Measurements from ENCODE around the gene GOLGA5.
"Not testable (repeated sequence)": the region's sequence is repeated elsewhere in the genome, so short reads cannot be mapped to it uniquely, and the experiment has no call there.

Gene GOLGA5

DNA sequence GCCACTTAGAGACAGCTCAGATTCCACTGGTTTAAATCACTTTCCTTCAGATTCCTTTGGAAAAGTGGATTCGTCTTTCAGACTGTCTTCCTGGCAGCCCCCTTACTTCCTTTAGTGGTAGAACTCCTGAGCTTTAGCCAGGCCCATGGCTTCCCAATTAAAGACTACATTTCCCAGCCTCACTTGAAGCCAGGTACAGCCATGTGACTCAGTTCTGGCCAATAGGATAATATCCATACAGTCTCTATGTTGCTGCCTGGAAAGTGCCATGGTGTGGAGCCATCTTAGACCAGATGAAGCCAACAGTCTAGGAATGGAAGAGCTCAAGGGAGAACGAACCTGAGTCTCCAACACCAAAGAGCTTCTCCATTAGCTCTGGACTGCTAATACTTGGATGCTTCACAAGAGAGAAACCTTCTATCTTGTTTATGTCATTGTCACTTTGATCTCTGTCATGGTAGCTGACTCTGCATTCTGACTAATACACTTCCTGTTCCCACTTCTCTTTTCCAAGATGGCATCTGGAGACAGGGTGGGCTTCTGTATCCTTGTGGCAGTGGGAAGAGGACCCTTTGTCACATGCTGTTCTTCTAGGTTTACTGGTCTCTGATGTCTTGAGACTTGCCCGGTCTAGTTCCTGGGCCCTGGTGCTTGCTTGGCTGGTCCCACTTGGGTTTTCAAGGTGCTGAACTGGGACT lies 15.1 kb upstream of the GOLGA5 start:
- DNase-seq, result peak in 1 of 2 experiments; percentile 15

- DNase-seq, result no peak
These were observed 13.5 kb upstream of the GOLGA5 start for GRCh38 chr14:92780444-92781232.

DNA sequence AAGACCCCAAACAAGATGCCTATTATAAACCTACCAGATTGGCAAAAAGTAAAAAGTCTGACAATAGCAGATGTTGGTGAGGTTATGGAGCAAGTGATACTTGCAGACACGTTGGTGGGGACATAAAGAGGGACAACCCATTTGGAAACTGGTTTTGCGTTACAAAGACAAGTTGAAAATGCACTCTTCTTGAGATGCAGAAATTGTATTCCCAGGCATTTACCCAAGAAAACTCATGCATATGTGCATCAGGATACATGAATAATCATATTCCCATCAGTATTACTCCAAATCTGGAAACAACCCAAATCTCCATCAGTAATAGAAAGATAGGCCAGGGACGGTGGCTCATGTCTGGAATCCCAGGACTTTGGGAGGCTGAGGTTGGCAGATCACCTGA lies 12.8 kb upstream of the GOLGA5 start:
- no peak for DNase-seq

DNA sequence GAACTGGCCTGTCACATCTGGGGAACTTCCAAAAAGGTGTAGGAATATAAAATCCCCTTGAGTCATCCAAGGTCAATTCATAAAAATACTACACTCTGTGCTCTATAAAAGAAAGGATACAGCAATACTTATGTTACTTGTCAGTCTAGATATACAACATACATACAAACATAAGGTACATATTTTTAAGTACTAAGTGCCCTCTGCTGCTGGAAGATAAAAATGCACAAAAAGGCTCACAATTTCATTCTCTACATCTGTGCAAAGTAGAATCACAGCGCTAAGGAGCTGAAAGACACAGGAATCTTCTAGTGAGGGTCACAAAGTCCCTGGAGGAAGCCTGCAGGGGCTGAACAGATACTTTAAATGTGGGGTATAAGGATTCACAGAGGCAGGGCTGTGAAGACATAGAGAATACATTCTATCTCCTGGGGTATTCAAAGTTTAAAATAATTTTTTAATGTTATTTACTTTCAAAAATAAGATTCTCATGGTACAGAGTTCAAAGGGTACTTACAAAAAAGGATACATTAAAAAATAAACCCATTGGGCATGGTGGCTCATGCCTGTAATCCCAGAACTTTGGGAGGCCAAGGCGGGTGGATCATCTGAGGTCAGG lies 10.2 kb upstream of the GOLGA5 start:
- peak in 1 of 2 experiments; percentile 78 for DNase-seq

- DNase-seq, result peak in 1 of 2 experiments; percentile 12
These were observed 8.3 kb upstream of the GOLGA5 start for GRCh38 chr14:92785667-92786426.

DNA sequence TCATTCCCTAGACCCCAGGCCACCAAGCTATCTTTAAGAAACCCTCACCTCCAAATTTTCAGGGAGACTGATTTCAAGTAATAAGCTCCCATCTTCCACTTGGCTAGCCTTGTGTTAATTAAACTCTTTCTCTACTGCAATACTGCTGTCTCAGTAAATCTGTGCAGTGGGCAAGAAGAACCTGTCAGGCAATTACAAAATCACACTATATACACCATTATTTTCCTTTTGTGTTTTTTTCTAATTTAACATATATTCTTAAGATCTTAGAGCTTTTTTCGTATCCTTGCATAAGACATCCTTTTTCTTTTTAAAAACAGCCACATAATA lies 7.7 kb upstream of the GOLGA5 start:
- DNase-seq, result no peak

DNA sequence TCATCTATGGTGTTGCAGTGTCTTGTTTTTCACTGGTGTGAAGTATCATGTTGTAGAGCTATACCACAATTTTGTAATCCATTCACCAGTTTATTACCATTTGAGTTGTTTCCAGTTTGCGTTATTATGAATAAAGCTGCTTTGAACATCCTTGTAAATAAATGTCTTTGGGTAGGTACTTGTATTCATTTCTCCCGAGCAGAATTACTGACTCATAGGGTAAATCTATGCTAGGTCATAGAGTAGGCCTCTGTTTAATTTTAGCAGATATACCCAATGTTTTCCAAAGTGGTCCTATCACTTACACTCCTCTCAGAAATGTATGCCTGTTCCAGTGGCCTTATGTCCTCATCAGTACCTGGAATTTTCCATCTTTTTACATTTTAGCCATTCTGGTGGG lies 6.6 kb upstream of the GOLGA5 start:
- DNase-seq, result no peak

GRCh38 chr14:92789457-92790089 lies 4.5 kb upstream of the GOLGA5 start:
- DNase-seq, result peak in 1 of 2 experiments; percentile 21

DNA sequence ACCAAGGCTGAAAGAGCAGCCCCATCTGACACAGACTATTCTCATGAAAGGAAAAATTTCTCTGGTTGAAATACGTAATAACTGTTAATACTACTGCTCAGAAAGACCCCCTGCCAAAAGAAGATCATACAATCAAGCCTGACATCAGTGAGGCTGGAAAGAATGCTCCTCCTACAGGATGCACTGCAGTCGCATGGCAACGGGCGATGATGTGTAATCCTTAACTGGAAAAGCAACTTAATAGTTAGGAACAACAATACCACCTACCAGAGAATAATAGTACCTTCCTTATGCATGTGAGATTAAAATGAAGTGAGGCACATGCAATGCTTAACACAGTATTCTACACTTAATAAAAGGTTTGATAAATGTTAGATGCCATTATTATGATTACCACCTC lies 1.2 kb upstream of the GOLGA5 start:
- DNase-seq, result peak in 1 of 2 experiments; percentile 11

GRCh38 chr14:92794547-92794941 lies 439 bp downstream of the GOLGA5 start:
- no peak for DNase-seq

GRCh38 chr14:92794961-92795360 lies 856 bp downstream of the GOLGA5 start:
- no peak for DNase-seq

GRCh38 chr14:92797935-92798653 lies 4.0 kb downstream of the GOLGA5 start:
- DNase-seq, result no peak

DNA sequence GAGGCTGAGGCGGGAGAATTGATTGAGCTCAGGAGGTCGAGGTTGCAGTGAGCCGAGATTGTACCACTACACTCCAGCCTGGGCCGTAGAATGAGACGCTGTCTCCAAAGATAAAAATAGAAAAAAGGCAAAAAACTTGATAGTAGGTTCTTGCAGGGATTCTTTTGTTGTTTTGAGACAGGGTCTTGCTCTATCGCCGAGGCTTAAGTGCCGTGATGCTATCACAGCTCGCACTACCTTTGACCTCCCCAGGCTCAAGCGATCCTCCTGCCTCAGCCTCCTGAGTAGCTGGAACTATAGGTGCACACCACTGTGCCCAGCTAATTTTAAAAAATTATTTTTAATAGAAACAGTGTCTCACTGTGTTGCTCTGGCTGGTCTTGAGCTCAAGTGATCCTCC lies 4.7 kb downstream of the GOLGA5 start:
- no peak for DNase-seq

DNA sequence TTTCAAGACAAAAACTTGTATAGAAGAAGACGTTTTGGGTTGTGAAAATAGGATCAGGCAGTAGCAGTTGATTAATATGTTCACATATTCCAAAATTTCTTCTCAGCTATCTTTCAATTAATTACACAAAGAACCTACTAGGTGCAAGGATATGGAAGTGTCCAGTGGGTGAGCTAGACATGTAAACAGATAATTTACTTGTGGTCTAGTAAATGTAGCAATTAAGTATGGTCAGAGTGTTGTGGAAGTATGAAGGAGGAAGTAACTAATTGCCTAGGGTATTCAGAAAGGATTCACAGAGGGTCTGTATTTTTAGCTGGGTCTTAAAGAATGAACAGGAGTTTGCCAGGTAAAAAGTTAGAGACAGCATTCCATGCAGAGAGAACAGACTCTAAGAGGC lies 5.9 kb downstream of the GOLGA5 start:
- no peak for DNase-seq

- no peak for DNase-seq
These were observed 6.4 kb downstream of the GOLGA5 start for GRCh38 chr14:92800525-92800924.

DNA sequence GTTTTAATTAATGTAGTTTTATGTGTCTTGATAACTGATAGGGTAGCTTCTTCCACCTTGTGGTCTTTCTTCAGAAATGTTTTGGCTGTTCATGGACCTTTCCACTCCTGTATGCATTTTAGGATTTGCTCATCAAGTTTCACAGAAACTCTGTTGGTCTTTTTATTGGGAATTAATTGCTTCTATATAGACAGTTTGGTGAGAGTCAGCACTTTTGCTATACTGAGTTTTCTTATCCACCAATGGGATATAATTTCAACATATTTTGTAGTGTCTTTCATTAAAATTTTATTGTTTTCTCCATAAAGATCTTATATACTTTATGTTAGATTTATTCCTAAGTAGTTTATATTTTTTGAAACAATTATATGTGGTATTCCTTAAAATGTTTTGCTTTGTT lies 7.8 kb downstream of the GOLGA5 start:
- DNase-seq, result no peak

DNA sequence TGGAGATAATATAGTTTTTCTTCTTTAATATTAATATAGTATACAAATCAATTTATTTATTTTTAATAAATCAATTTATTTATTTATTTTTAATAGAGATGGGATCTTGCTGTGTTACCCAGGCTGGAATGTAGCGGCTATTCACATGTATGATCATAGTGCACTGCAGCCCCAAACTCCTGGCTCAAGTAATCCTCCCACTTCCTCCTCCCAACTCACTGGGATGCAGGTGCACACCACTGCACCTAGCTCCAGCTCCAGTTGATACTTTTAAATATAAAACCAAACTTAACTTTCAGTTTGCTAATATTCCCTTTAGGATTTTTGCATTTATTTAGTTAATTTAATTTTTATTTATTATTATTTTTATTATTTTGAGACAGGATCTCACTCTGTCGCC lies 8.6 kb downstream of the GOLGA5 start:
- no peak for DNase-seq

- no peak for DNase-seq
These were observed 19.1 kb downstream of the GOLGA5 start for GRCh38 chr14:92813201-92813600.

- DNase-seq, result no peak
These were observed 25.0 kb downstream of the GOLGA5 start for GRCh38 chr14:92819011-92819597.

- not testable (repeated sequence) for DNase-seq
These were observed 25.8 kb downstream of the GOLGA5 start for GRCh38 chr14:92819680-92820535.

GRCh38 chr14:92820536-92820840 lies 26.4 kb downstream of the GOLGA5 start:
- DNase-seq, result not testable (repeated sequence)
